Thyroid gland (tissue), 4 donors: ENCODE results near the gene FLT1. TPM values are rescaled to one million over a fixed set of nuclear protein-coding genes. Genes with fewer than 3 reads are reported as not detected.

ENCODE experiments used
- DNase-seq, 2 donors: peaks; one replicate each; pipeline ENCODE4 v3.0.0-alpha.2; 2019
- H3K27ac ChIP-seq, 3 donors: fragments of 200-600 bp; sonication (generic); 1 replicate in 2 of 3; 2 replicates in 1 of 3; pipeline ENCODE4 v1.5.1; 2016 to 2019; ENCODE audit warnings: mild to moderate bottlenecking in 1 of 3, moderate library complexity in 1 of 3
- H3K27me3 ChIP-seq: fragments of 200-600 bp; sonication (generic); one replicate; pipeline ENCODE4 v1.5.1; 2019
- H3K36me3 ChIP-seq, 2 donors: fragments of 200-600 bp; sonication (generic); one replicate each; pipeline ENCODE4 v1.5.1; 2016 to 2019
- H3K4me1 ChIP-seq, 2 donors: fragments of 200-600 bp; sonication (generic); one replicate each; pipeline ENCODE4 v1.5.1; 2017 to 2019
- H3K4me3 ChIP-seq, 3 donors: fragments of 200-600 bp; sonication (generic); replicated peaks in 1 of 3; 1 replicate in 2 of 3; 2 replicates in 1 of 3; pipeline ENCODE4 v1.5.1; 2016; ENCODE audit warnings: mild to moderate bottlenecking in 1 of 3
- H3K9me3 ChIP-seq: fragments of 200-600 bp; sonication (generic); one replicate; pipeline ENCODE4 v1.5.1; 2017
- POLR2A ChIP-seq, 2 donors: fragments of 450-650 bp; IDR thresholded peaks; one replicate each; pipeline ENCODE4 v1.6.1; 2017; ENCODE audit warnings: antibody characterized with exemption in 2 of 2, mild to moderate bottlenecking in 2 of 2, moderate library complexity in 1 of 2
- WGBS, 2 donors: methylation state at CpG; one replicate each; pipeline ENCODE4 v1.1.5; 2017; 5-methylcytosine and 5-hydroxymethylcytosine counted together
- intact Hi-C: fragments of 100-400 bp; cut with DNase I; formaldehyde crosslinking; loops from one replicate; pipeline ENCODE4 v1.15.1; 2023
- total RNA-seq, 4 donors: library from RNA; depleted of rRNA; stranded (reverse); fragments of >200 nt; gene quantifications; one replicate each; pipeline ENCODE4 v1.2.3, GENCODE V29; 2016
- TF ChIP-seq, protein P1 (sequence below), 6 experiments: fragments of 200-600 bp in 3 of 6; fragments of 450-650 bp in 3 of 6; sonication (generic) in 3 of 6; IDR thresholded peaks; one replicate each; pipeline ENCODE4 v1.5.1; 2016 to 2019; ENCODE audit warnings: antibody characterized with exemption in 6 of 6, mild to moderate bottlenecking in 2 of 6, inconsistent platforms in 1 of 6, moderate library complexity in 1 of 6

FLT1 gene
- total RNA-seq, 4 donors from 2014 or later, result 23.4 to 132 (median 44.4) TPM

DNA sequence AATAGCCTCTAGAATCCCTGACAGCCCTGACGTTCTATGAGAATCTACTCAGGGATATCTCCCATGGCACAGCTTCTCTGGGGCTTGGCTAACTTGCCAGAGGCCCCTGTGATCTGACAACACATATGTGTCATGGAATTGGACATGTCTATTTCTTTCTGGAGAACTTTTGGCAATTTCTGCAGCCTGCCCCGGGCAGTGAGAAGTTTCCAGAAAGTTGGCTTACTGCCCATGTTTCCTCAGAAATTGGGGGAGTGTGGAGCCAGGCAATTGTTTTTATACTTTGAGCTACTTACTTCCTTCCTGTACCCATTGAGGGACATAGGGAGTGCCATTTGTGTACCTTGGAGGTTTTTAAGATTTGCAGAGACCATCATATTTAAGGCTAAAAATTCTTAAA is 98.9 kb downstream of the FLT1 start:
- Histone ChIP-seq H3K4me1 (no peaks in the 10 kb centered on the region), H3K36me3 (no peaks in the 10 kb centered on the region), H3K27me3 (no peaks in the 10 kb centered on the region), H3K4me3 (no peak overlapping the region), H3K9me3 (no peaks in the 10 kb centered on the region), H3K27ac (no peak overlapping the region)
- WGBS, 2 donors, result 26 to 33% methylated on average over 2 of the region's 2 CpGs
- TF ChIP-seq, protein P1, sequence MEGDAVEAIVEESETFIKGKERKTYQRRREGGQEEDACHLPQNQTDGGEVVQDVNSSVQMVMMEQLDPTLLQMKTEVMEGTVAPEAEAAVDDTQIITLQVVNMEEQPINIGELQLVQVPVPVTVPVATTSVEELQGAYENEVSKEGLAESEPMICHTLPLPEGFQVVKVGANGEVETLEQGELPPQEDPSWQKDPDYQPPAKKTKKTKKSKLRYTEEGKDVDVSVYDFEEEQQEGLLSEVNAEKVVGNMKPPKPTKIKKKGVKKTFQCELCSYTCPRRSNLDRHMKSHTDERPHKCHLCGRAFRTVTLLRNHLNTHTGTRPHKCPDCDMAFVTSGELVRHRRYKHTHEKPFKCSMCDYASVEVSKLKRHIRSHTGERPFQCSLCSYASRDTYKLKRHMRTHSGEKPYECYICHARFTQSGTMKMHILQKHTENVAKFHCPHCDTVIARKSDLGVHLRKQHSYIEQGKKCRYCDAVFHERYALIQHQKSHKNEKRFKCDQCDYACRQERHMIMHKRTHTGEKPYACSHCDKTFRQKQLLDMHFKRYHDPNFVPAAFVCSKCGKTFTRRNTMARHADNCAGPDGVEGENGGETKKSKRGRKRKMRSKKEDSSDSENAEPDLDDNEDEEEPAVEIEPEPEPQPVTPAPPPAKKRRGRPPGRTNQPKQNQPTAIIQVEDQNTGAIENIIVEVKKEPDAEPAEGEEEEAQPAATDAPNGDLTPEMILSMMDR (IDR thresholded peaks at IDR 0.05), result no peak
- no peak for TF ChIP-seq POLR2A (IDR thresholded peaks at IDR 0.05)
- intact Hi-C loops, result no loop called here
- DNase-seq, result no peak

GRCh38 chr13:28394422-28394821 is 100.5 kb downstream of the FLT1 start:
- no peak for TF ChIP-seq POLR2A (IDR thresholded peaks at IDR 0.05)
- TF ChIP-seq, protein P1 (IDR thresholded peaks at IDR 0.05), result no peak
- no peaks in the 10 kb centered on the region for H3K4me1 ChIP-seq
- no peaks in the 10 kb centered on the region for H3K27me3 ChIP-seq
- H3K9me3 ChIP-seq, result no peaks in the 10 kb centered on the region
- no peaks in the 10 kb centered on the region for H3K36me3 ChIP-seq
- H3K27ac ChIP-seq, result peak overlapping the region in 2 of 3 donors; percentile 35 to 38
- 67 to 75% methylated on average over 4 of the region's 4 CpGs for WGBS, 2 donors
- H3K4me3 ChIP-seq, result no peak overlapping the region
- intact Hi-C loops, result no loop called here
- DNase-seq, result no peak

DNA sequence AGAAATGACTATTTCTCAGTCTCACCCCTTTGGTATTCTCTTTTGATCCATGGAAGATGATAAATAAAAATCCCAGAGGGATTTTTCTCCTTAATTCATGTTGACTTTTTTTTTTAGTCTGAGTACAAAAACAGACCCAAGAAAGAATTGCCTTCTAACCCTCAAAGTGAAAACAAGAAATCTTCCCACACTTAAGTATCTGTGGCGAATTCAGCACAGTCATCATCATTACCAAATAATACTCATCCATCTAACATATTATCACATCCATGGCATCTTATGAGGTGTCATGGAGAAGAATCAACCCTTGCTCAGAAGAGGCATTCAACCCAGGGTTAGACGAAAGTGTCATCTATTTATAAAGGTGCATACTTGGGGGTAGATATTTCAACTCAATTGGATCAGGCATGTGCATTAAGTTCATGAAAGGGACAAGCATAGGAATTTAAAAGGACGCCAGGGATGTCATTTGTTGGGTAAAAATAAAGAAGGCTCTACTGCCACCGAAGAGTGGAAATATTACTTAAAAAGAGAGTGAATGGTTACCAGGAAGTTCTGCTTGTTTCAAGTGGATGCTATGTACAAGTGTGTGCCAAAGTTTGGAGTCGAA is 101.9 kb downstream of the FLT1 start:
- Histone ChIP-seq H3K27me3 (no peaks in the 10 kb centered on the region), H3K4me3 (no peak overlapping the region), H3K9me3 (no peaks in the 10 kb centered on the region), H3K27ac (peak overlapping the region in 1 of 3 donors; percentile 6), H3K36me3 (no peaks in the 10 kb centered on the region), H3K4me1 (no peaks in the 10 kb centered on the region)
- WGBS, 2 donors, result 83 to 84% methylated on average over 5 of the region's 5 CpGs
- TF ChIP-seq, protein P1 (IDR thresholded peaks at IDR 0.05), result no peak
- no peak for TF ChIP-seq POLR2A (IDR thresholded peaks at IDR 0.05)
- intact Hi-C loops, result no loop called here
- DNase-seq, result no peak

DNA sequence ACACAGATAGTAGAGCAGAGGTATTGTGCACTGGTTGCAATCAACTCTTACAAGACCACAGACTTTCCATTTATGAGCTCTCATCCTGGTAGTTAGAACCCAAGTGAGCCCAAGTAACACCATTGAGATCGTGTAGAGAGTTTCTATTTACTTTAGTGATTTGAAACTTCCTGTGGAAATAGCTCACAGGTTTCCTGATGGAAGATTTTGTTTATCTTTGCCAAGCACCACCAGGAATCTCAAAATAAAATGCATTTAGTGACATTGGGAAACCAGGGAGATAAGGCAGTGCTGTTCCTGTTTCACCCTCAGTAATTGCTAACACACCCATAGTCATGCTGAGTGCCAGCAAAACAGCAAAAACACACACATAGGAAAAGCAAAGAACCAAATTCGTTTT is 102.5 kb downstream of the FLT1 start:
- no peak for DNase-seq
- WGBS, 2 donors, result 23 to 33% methylated on average over 2 of the region's 2 CpGs
- H3K4me3 ChIP-seq, result no peak overlapping the region
- H3K9me3 ChIP-seq, result no peaks in the 10 kb centered on the region
- no peaks in the 10 kb centered on the region for H3K36me3 ChIP-seq
- H3K27ac ChIP-seq, result peak overlapping the region in 1 of 3 donors; percentile 6
- H3K4me1 ChIP-seq, result no peaks in the 10 kb centered on the region
- H3K27me3 ChIP-seq, result no peaks in the 10 kb centered on the region
- intact Hi-C loops, result no loop called here
- TF ChIP-seq POLR2A (IDR thresholded peaks at IDR 0.05), result no peak
- TF ChIP-seq, protein P1 (IDR thresholded peaks at IDR 0.05), result no peak

DNA sequence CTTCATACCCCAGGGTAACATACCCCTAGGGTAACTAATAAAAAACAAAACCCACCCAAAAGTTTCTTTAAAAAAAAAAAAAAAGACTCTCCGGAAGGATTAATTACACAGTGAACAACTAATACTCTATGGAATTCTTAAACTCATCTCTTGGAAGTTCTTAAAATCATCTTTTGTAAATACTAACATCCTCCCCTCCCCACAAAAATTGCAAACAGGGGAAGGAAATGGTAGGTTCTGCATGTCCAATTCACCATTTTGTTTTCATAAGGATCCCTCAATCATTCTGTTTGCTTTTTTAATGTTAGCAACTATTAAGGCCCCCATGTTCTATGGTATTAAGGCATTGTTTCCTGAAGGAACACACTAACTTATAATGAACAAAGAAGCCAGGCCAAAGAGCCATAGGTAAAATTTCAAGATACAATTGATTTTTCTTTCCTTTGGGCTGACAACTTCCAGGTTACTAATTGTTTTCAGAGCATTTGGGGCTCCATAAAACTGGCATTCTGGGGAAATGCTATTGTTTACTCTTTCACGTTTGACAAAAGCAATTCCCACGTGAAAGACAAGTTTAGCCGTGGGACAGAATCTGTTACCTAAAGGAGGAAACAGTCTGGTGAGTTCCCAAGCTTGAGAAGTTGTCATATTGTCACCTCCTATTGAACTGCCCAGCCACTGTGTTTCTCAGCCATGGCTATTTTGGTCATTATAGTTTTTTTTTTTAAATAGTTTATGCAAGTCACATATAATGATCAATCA is 107.0 kb downstream of the FLT1 start:
- intact Hi-C loops, result no loop called here
- Histone ChIP-seq H3K27ac (no peak overlapping the region), H3K27me3 (no peaks in the 10 kb centered on the region), H3K4me1 (no peaks in the 10 kb centered on the region), H3K4me3 (no peak overlapping the region), H3K9me3 (no peaks in the 10 kb centered on the region), H3K36me3 (no peaks in the 10 kb centered on the region)
- 69 to 70% methylated on average over 4 of the region's 4 CpGs for WGBS, 2 donors
- TF ChIP-seq, protein P1 (IDR thresholded peaks at IDR 0.05), result no peak
- TF ChIP-seq POLR2A (IDR thresholded peaks at IDR 0.05), result no peak
- DNase-seq, result no peak
